Adrenal gland (tissue), 5 donors: Measurements from ENCODE around the gene MOV10.

Source experiments
- CTCF ChIP-seq, 6 experiments: fragments of 450-650 bp in 4 of 6; fragments of 200-600 bp in 2 of 6; sonication (generic) in 1 of 6; IDR thresholded peaks; 1 replicate in 5 of 6; 2 replicates in 1 of 6; pipeline versions ENCODE4 v1.5.1 to v1.8.0; 2016 to 2021; ENCODE audit warnings: antibody characterized with exemption in 6 of 6, mild to moderate bottlenecking in 2 of 6, moderate library complexity in 1 of 6
- POLR2A ChIP-seq, 2 donors: fragments of 450-650 bp; IDR thresholded peaks; one replicate each; pipeline ENCODE4 v1.6.1; 2017; ENCODE audit warnings: antibody characterized with exemption in 2 of 2, mild to moderate bottlenecking in 2 of 2, moderate library complexity in 1 of 2
- donor health status: DM: no; HTN: no; CAD: no.

GRCh38 chr1:112712701-112713128 lies 38.3 kb downstream of the MOV10 start:
- TF ChIP-seq CTCF (IDR thresholded peaks at IDR 0.05) (no peak), POLR2A (IDR thresholded peaks at IDR 0.05) (no peak)
